Liver (tissue), 3 donors: ENCODE results near the gene CISTR.

Experiments
- CTCF ChIP-seq: fragments of 150-350 bp; IDR thresholded peaks from 2 replicates; pipeline ENCODE4 v1.5.1; 2017; ENCODE audit warnings: improper control_type of control experiment, low read depth, low read length; ENCODE audit not compliant: missing input control
- EGR1 ChIP-seq, 2 donors: IDR thresholded peaks; 2 replicates each; pipeline ENCODE4 v1.6.1; 2016 to 2018; ENCODE audit warnings: antibody characterized with exemption in 2 of 2, low read depth in 2 of 2
- TF ChIP-seq, protein P1 (sequence below): IDR thresholded peaks from 2 replicates; pipeline ENCODE4 v1.6.1; 2016; ENCODE audit warnings: antibody characterized with exemption
- donor health status: healthy.
- donor health status: healthy.

- TF ChIP-seq CTCF: no peak
- no peak for TF ChIP-seq EGR1 (IDR thresholded peaks at IDR 0.05; ENCODE audit: low read depth in 2 of 2)
- TF ChIP-seq, protein P1, sequence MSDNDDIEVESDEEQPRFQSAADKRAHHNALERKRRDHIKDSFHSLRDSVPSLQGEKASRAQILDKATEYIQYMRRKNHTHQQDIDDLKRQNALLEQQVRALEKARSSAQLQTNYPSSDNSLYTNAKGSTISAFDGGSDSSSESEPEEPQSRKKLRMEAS: no peak
Measured at GRCh38 chr12:53738406-53739213, 13.2 kb downstream of the CISTR start.
